HepG2 (cell line): ENCODE measurements around the gene SETD1B.

Experiments
- HMG20A ChIP-seq: IDR thresholded peaks from 2 replicates; pipeline ENCODE4 v1.6.1; 2016; ENCODE audit warnings: borderline replicate concordance
- JUN ChIP-seq: sonication (generic); formaldehyde crosslinking; IDR thresholded peaks from 2 replicates; pipeline ENCODE4 v1.4.0; 2020; ENCODE audit warnings: mild to moderate bottlenecking, missing genetic modification reagents
- RFX5 ChIP-seq: IDR thresholded peaks from 2 replicates; pipeline ENCODE4 v1.6.1; 2011; ENCODE audit warnings: low read depth, low read length, improper control_type of control experiment
- WIZ ChIP-seq: sonication (generic); formaldehyde crosslinking; IDR thresholded peaks from 2 replicates; pipeline ENCODE4 v1.5.1; 2020; ENCODE audit warnings: mild to moderate bottlenecking, missing genetic modification reagents
- ZSCAN21 ChIP-seq: sonication (generic); formaldehyde crosslinking; IDR thresholded peaks from 2 replicates; pipeline ENCODE4 v1.8.0; 2022; ENCODE audit warnings: mild to moderate bottlenecking, missing genetic modification reagents, moderate library complexity, borderline replicate concordance

GRCh38 chr12:121811434-121812319 is 7.9 kb downstream of the SETD1B start:
- TF ChIP-seq RFX5 (no peak), ZSCAN21 (no peak), WIZ (CRISPR knock-in tag) (no peak), JUN (CRISPR knock-in tag) (no peak), HMG20A (CRISPR knock-in tag) (no peak)
